SK-N-MC (cell line): Measurements from ENCODE around the gene USH2A.

Source experiments
- EZH2 ChIP-seq: fragments of 200-600 bp; sonication (generic); IDR thresholded peaks from one replicate; pipeline ENCODE4 v1.6.1; 2017; ENCODE audit warnings: antibody characterized with exemption
- POLR2AphosphoS5 ChIP-seq: IDR thresholded peaks from 2 replicates; pipeline ENCODE4 v1.6.1; 2012; ENCODE audit warnings: mild to moderate bottlenecking, low read depth, low read length, borderline replicate concordance

- no peak for TF ChIP-seq EZH2
- no peak for TF ChIP-seq POLR2AphosphoS5
Measured at GRCh38 chr1:216332003-216332402, 91.2 kb downstream of the USH2A start.
